Measurements from ENCODE around the gene EFEMP2.

EFEMP2 gene

GRCh38 chr11:65872586-65873317 lies at the start of gene EFEMP2:
TSS of gene EFEMP2 (minus strand) at chr11:65872800. CDS start at chr11:65872354, 446 bp downstream.
- TF ChIP-seq CTCF (IDR thresholded peaks at IDR 0.05; ENCODE audit: low read depth, low read length): no peak
- peak within 1 kb of the TSS; percentile 61 to 65 for H3K4me3 ChIP-seq (replicated peaks in 1 of 2; ENCODE audit: low read depth in 2 of 2, low read length in 2 of 2)
- DNase-seq (ENCODE audit: low read depth in 2 of 2): peak in 1 of 2 donors; percentile 65

- no peak for TF ChIP-seq CTCF (IDR thresholded peaks at IDR 0.05; ENCODE audit: low read depth, low read length)
- no peak overlapping the region for H3K4me3 ChIP-seq (replicated peaks in 1 of 2; ENCODE audit: low read depth in 2 of 2, low read length in 2 of 2)
- no peak for DNase-seq (ENCODE audit: low read depth in 2 of 2)
These were observed 49.3 kb upstream of the EFEMP2 start for GRCh38 chr11:65921876-65922275.

- peak overlapping the region; percentile 80 to 86 for H3K4me3 ChIP-seq (replicated peaks in 1 of 2; ENCODE audit: low read depth in 2 of 2, low read length in 2 of 2)
- TF ChIP-seq CTCF (IDR thresholded peaks at IDR 0.05; ENCODE audit: low read depth, low read length): no peak
- no peak for DNase-seq (ENCODE audit: low read depth in 2 of 2)
These were observed 48.5 kb upstream of the EFEMP2 start for GRCh38 chr11:65921033-65921555.

GRCh38 chr11:65920372-65920802 lies 47.8 kb upstream of the EFEMP2 start:
- TF ChIP-seq CTCF (IDR thresholded peaks at IDR 0.05; ENCODE audit: low read depth, low read length): no peak
- H3K4me3 ChIP-seq (replicated peaks in 1 of 2; ENCODE audit: low read depth in 2 of 2, low read length in 2 of 2): peak overlapping the region; percentile 80 to 86

GRCh38 chr11:65919573-65920371 lies 47.2 kb upstream of the EFEMP2 start:
- no peak for TF ChIP-seq CTCF (IDR thresholded peaks at IDR 0.05; ENCODE audit: low read depth, low read length)
- no peak for DNase-seq (ENCODE audit: low read depth in 2 of 2)
- peak overlapping the region; percentile 80 to 86 for H3K4me3 ChIP-seq (replicated peaks in 1 of 2; ENCODE audit: low read depth in 2 of 2, low read length in 2 of 2)

More at GRCh38 chr11:65920372-65920802, 47.8 kb upstream of the EFEMP2 start:
- DNase-seq (ENCODE audit: low read depth in 2 of 2): no peak

GRCh38 chr11:65919141-65919572 lies 46.6 kb upstream of the EFEMP2 start, which contains the start of gene DRAP1:
TSS of gene DRAP1 (plus strand) at chr11:65919426. CDS start at chr11:65919502, 76 bp downstream.
- peak; percentile 99 for DNase-seq (ENCODE audit: low read depth in 2 of 2)
- no peak for TF ChIP-seq CTCF (IDR thresholded peaks at IDR 0.05; ENCODE audit: low read depth, low read length)
- H3K4me3 ChIP-seq (replicated peaks in 1 of 2; ENCODE audit: low read depth in 2 of 2, low read length in 2 of 2): peak within 1 kb of the TSS; percentile 88 to 91

All from cardiac fibroblast (primary cell).